HG03139 (cell line): ENCODE data around the gene HNRNPC.
"Not testable (repeated sequence)": the region's sequence is repeated elsewhere in the genome, so short reads cannot be mapped to it uniquely, and the experiment has no call there.

Experiments
- ATAC-seq: cut with Tn5 transposase; IDR thresholded peaks from one replicate; pipeline ENCODE4 v1.9.1; 2021; ENCODE audit not compliant: unreplicated experiment

Gene HNRNPC

DNA sequence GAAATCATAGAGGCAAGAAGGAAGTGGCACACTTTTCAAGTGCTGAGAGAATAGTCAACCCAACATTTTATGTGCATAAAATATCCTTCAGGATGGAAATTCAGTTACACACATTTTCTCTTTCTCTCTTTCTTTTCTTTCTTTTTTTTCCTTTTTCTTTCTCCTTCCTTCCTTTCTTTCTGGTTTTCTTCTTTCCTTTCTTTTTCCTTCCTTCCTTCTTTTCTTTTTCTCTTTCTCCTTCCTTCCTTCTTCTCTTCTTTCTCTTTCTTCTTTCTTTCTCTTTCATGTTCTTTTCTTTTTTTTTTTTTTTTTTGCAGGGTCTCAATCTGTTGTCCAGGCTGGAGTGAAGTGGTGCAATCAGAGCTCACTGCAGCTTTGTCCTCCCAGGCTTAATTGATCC is 74.6 kb downstream of the HNRNPC start:
- ATAC-seq = no peak

DNA sequence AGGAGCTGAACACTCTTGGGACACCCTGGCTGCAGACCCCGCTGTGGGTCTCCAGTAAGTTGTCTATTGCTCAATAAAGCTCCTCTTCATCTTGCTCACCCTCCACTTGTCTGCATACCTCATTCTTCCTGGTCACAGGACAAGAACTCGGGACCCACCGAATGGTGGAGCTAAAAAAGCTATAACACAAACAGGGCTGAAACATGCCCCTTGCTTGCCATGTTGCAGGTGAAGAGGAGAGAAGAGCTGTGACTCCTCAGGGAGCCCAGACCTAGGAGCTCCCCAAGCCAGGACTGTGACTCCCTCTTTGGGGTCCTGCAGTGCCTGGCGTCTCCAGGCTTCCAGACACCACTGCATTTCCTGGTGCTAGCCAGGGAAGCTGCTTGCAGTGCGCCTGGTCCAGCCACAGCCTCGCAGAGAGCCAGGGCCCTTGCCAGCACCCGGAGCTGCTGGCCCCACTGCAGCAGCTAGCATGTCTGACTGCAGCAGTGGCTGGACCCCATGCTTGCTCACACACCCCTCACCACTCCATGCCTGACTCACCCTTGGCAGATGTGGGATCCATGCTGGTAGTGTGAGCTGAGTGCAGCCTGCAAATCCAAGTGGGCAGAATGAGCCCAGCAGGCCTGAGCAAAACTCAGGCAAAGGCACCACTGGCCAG is 76.2 kb downstream of the HNRNPC start:
- ATAC-seq = no peak

DNA sequence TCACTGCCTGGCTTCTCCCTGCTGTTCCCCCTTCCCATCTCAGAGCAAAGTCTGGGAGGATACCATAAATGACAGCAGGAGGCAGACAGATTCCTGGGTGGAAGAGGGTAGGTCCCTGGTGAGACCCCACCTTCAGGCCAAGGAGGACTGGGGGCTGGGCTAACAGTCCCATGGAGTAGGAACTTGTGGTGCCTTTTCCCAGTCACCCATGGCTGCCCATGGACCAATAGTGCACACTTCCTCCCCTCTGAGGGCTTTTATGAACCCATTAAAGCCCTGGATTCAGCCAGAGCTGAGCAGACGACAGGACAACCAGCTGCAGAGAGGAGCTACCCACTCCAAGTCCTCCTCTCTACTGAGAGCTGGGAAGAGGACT is 76.8 kb downstream of the HNRNPC start:
- no peak for ATAC-seq

DNA sequence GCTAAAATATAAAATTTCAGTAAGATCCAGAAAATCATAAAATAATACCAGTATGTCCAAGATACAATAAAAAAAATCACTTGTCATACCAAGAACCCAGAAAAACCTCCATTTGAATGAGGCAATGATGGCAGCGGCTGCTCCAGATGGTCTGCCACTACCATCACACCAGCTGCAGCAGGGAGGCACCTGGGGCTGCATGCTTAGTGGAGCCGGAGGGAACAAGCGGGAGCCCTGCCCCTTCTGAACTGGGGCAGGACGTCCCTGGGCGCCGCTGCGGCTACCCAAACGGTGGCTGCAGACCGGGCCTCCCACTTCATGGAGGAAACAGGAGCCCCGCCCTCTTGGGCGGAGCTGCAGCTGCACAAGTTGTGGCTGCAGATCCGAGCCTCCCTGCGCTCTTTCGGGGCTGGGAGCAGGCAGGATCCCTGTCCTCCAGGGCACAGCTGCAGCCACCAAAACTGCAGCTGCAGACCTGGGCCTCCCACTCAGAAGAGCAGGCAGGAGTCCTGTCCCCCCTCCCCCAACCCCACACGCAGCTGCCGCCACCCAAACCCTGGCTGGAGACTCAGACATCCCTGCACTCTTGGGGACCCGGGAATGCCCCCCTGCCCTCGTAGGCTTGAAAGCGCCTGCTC is 77.3 kb downstream of the HNRNPC start:
- peak; percentile 94 for ATAC-seq

DNA sequence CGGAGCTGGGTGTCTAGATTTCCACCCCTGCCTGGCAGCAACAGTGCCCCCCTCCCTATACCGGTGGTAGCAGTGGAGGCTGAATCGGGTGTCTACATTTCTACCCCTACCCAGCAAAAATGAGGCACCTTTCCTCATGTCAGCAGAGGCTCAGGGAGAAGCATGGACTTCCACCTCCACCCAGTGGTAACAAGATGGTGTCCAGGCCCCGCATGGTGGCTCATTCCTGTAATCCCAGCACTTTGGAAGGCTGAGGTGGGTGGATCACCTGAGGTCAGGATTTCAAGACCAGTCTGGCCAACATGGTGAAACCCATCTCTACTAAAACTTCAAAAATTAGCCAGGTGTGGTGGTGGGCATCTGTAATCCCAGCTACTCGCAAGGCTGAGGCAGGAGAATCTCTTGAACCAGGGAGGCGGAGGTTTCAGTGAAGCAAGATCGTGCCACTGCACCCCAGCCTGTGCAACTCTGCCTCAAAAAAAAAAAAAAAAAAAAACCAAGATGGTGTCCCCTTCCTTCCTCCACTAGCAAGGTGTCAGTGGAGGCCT is 77.9 kb downstream of the HNRNPC start:
- no peak for ATAC-seq

DNA sequence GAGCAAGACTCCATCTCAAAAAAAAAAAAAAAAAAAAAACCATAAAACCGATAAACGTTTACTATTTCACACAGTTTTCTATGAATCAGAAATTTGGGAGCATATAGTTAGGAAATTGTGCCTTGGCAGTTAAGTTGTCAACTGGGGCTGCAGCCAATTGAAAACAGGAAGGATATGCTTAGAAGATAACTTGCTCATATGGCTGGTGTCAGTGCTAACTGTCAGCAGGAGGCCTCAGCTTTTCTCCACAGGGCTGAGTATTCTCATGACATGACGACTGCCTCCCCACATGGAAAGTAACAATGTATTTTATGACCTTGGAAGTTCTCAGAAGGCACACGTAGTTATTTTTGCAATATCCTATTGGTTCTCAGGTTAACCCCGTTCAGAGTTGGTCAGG is 83.8 kb downstream of the HNRNPC start:
- no peak for ATAC-seq

DNA sequence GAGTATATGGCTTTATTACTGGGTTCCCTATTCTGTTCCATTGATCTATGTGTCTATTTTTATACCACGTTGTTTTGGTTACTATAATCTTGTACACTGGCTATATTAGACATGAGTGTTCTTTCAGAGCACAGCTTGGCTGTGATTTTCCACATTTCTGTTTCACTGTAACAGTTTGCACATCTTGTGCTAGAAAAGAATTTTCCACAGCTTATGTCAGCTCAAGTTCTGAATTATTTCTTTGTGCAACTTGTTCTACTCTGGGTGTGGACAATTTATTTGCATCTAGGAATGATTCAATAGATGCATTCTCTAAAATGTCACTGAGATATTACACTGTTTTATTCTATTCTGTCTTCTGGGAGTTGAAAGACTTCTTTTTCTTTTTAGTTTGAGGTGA is 85.0 kb downstream of the HNRNPC start:
- ATAC-seq = no peak

DNA sequence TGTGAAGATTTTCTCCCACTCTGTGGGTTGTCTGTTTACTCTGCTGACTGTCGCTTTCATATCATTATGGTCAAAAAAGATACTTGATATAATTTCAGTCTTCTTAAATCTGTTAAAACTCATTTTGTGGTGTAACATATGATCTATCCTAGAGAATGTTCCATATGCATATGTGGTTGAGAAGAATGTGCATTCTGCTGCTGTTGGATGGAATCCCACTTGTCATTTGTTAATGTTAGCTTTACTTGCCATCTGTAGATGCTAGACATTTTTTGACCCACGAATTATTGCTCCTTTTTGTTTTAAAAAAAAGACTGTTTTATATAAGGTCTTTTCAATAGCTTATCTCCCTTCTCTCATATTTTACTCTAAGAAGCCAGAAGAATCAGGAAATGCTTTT is 87.1 kb downstream of the HNRNPC start:
- ATAC-seq = no peak

DNA sequence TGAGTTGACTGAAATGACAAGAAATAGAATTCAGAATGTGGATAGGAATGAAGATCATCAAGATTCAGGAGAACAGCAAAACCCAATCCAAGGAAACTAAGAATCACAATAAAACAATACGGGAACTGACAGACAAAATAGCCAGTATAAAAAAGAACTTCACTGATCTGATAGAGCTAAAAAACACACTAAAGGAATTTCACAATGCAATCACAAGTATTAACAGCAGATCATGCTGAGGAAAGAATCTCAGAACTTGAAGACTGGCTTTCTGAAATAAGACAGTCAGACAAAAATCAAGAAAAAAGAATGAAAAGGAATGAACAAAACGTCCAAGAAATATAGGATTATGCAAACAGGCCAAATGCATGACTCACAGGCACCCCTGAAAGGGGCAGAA is 98.1 kb downstream of the HNRNPC start:
- ATAC-seq = no peak

DNA sequence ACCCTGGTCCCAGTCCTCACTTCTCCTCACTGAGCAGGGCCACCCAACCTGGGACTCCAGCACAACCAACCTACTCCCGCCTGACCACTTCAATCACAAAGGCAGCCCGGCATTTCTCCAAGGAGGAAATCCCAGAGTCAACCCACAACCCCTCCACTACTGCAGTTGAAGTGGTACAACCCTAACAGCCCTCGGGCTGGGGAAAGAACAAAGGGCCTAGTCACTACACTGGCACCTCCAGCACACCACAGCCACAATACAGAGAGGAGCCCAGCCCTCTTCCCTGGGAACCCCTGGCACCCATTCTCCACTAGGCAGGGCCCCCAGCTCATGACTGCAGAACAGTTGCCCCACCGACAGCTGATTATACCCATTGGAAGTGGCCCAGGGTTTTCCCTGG is 99.7 kb downstream of the HNRNPC start:
- ATAC-seq = no peak

DNA sequence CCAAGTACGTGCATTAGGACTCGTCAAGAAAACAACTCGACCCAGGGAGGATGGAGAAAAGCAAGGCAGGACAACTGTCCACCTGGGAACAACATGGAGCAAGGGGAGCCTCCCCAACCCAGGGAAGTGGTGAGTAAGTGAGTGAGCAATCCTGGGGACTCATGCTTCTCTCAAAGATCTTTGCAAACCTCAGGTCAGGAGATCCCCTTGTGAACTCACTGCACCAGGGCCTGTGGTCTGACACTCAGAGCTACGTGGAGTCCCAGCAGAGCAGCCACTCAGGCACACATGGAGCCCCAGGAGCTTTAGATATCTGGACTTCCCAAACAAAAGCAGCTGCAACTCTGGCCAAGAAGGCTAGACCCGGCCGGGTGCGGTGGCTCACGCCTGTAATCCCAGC is 101.2 kb downstream of the HNRNPC start:
- ATAC-seq = no peak

DNA sequence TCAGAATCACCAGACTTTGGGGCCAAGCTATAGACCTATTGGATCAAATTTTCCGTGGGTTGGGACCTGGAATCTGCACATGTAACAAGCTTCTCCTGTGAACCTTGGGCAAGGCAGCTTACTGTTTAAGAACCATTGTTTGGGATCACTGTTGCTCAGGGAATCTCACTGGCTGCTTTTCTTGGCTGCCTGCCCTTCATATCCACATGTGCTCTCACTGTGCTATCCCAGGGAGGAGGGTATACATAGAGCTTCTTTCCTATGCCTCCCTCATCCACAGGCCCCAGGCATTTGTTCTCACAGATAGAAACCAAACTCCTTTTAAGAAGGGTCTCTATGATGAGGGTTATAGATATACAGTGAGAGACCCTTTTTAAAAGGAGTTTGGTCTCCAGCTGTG is 103.6 kb downstream of the HNRNPC start:
- not testable (repeated sequence) for ATAC-seq

DNA sequence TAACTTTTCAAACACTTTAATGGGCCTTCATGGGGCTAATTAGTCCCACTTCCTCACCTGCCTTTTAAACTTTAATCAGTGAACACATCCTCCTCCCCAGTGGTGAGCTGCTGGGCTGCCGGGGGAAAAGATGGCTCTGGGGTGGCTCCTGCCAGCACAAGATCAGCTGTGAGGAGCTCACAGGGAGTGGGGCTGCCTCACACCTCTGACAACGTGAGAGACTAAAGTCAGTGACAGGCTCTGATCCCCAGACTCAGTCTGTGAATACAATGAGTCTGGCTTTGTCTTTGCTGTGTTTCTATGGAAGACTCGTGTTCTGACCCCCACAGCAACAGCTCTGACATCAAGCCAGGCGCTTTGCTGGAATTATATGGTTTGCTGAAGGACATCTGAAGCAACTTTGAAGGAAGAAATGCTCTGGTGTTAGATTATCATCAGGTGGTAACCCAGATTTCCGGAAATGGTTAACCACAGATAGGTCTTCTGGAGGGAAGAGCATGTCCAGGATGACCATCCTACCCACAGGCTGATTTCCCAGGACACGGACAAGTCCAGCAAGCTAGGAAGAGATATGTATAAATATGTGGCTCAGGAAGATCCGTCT is 104.1 kb downstream of the HNRNPC start:
- not testable (repeated sequence) for ATAC-seq

DNA sequence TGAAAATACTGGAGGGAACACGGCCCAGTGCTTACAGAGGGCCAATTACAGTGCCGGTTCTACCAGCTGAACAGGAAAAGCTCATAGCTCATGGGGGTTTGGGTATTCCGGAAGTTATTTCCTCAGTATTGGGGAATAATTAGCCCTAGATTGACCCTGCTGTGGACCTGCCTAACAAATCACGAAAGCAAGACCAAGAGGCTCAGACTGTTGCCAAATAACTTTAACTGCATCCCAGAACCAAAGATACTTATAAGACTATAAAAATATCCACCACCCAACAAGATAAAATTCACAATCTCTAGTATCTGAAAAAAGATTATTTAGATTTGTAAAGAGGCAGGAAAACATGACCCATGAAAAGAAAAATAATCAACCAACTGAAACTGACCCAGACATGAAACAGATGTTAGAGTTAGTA is 105.4 kb downstream of the HNRNPC start:
- ATAC-seq = no peak

DNA sequence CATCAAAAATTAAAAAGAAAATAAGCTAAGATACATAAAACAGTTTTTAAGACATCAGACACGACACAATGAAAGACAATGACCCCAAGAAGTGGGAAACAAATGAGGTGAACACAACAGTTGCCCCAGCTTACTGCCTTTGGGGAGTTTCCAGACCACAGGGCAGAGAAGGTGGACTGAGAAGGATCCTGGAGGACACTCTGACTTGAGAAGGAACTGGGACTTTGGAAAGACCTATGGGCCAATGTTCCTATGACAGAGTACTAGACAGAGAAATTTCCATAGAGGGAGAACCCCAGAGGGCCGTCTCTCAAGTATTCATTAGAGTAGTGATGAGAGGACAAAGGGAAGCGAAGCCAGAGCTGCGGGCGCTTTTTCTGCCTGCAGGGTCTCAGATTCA is 107.2 kb downstream of the HNRNPC start:
- no peak for ATAC-seq

DNA sequence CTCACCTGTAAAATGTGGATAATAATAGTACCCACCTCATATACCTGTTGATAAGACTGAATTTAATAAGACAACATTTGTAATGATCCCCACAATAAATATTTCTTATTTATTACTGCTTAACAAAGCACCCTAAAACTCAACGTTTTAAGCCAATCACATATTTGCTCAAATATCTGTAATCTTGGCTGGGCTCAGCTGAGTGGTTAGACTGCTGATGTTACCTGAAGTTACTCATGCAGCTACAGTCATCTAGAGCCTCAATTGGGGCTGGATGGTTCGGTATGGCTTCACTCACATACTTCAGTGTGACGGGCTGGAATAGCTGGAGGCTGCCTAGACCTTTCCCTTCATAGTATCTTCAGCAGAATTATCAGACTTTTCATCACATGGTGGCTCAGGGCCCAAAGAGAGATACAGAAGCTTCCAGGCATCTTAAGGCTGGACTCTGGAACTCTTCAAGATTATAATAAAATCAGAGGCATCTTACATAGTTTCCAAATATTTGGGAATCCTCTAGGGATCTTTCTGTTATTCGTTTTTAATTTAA is 109.1 kb downstream of the HNRNPC start:
- ATAC-seq = no peak
